H1 (cell line): ENCODE measurements around the gene TOP3A. TPM values are rescaled to one million over a fixed set of nuclear protein-coding genes. Genes with fewer than 3 reads are reported as not detected.

Source experiments
- SIN3A ChIP-seq, 2 experiments: IDR thresholded peaks in 1 of 2; conservative IDR thresholded peaks in 1 of 2; 2 replicates each; pipeline ENCODE4 v1.6.1; 2011 to 2012; ENCODE audit warnings: low read length in 2 of 2, improper control_type of control experiment in 1 of 2, low read depth in 1 of 2, mild to moderate bottlenecking in 1 of 2
- polyA plus RNA-seq, 7 experiments: library from polyadenylated mRNA; depleted of rRNA in 3 of 7; stranded (reverse) in 5 of 7; unstranded in 2 of 7; fragments of >200 nt in 5 of 7; fragments of 200-250 nt in 2 of 7; gene quantifications; 1 replicate in 5 of 7; 2 replicates in 1 of 7; 4 replicates in 1 of 7; pipeline versions ENCODE4 v1.2.1 to v1.2.3, GENCODE V29; 2011 to 2013; ENCODE audit warnings: missing spikeins in 2 of 7, mixed read lengths in 2 of 7
- total RNA-seq: library from RNA; stranded (reverse); fragmentation: NEBNext Ultra II Directional; extraction: Animal tissue kit (Norgen Biotek cat#: 25700); gene quantifications from 2 replicates; pipeline ENCODE4 v1.2.1, GENCODE V29; 2021

Gene TOP3A
- total and polyA plus RNA-seq, 2 of the 8 experiments (the other 6 are each of a cell fraction or from before 2014, with no cell fraction given), result 23.4 to 54.3 TPM

- no peak for TF ChIP-seq SIN3A (conservative IDR thresholded peaks at IDR 0.05 in 1 of 2, IDR thresholded peaks at IDR 0.05 in 1 of 2; ENCODE audit: low read depth in 1 of 2, low read length in 2 of 2)
Observed at GRCh38 chr17:18267927-18268711, 46.7 kb downstream of the TOP3A start (continued).
